Fibroblast of skin of right biceps (primary cell): ENCODE measurements around the gene ENTPD2.
A peak's percentile ranks its signal among the peaks of the same experiment; 100 is the strongest.

ENCODE experiments used
- DNase-seq: peaks from one replicate; pipeline ENCODE4 v3.0.0-alpha.2; 2013

ENTPD2 gene

DNA sequence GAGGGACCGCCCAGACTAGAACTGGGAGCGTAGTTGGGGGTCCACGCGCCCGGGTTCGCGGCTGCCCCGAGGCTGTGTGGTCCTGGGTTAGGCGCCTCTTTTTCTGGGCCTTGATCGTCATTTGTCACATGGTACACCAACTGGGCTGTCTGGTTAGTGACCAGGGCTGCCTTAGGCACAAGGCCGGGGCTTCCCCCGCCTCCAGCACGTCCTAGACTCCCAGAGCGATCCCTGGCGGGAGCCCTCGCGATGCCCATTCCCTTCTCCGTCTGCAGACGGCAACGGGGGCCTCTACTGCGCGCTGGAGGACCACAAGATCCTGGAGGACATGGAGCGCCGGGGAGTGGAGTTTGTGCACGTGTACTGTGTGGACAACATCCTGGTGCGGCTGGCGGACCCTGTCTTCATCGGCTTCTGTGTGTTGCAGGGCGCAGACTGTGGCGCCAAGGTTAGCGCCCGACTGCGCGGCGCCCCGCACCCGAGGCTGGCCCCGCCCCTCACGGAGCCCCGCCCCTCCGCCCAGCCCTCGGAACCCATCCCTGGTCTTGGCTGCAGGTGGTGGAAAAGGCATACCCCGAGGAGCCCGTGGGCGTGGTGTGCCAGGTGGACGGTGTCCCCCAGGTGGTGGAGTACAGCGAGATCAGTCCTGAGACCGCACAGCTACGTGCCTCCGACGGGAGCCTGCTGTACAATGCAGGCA, 25.0 kb upstream of the ENTPD2 start:
- peak; percentile 15 for DNase-seq

DNA sequence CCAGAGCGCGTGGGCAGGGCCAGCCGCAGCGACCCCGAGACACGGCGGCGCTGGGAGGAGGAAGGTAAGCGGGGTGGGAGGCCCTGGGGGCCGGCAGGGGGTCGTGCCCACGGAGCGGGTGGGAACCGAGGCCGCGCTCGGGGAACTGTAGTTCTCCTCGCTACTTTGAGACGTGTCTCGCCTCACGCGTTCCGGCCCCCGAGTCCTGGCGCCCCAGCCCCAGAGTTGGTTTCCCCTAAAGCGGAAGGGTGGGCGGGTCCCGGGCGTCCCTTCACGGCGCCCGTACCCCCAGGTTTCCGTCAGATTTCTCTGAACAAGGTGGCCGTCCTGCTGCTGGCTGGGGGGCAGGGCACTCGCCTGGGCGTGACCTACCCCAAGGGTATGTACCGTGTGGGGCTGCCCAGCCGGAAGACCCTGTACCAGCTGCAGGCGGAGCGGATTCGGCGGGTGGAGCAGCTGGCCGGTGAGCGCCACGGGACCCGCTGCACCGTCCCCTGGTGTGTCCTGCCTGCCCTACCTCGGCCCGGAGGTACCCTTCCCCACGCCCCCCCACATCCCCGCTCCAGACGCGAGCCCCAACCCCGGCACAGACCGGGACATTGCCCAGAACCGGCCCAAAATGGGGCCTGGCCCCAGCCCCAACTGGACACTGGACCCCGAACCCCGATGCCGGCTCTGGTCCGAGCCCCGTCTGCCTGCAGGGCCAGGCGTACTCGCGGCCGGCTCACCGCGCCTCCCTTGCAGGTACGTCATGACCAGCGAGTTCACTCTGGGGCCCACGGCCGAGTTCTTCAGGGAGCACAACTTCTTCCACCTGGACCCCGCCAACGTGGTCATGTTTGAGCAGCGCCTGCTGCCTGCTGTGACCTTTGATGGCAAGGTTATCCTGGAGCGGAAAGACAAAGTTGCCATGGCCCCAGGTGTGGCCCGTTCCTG, 24.2 kb upstream of the ENTPD2 start:
- peak; percentile 5 for DNase-seq

DNA sequence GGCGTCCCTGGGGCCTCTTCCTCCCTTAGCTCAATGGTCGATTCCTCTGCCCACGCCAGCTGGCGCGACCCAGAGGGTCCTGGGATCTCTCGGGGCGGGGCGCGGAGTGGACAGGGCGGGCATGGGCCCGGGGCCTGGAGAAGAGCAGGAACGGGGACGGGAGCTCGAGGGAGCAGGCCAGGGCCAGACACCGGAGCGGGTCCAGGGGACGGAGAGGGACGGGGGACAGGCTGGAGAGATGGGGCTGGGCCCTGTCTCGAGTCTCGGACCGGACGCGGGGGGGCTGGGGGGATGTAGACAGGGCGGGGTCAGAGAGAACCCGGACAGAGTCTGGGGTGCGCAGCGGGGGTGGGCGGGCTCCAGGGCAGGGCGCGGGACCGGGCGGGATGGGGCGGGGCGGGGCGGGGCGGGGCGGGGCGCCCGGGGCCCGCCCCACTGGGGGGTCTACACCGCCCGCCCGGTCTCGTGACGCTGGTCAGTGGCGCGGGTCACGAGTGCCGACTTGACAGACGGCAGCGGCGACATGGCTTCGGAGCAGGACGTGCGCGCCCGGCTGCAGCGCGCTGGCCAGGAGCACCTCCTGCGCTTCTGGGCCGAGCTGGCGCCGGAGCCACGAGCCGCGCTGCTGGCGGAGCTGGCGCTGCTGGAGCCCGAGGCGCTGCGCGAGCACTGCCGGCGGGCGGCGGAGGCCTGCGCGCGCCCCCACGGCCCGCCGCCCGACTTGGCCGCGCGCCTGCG, 23.3 kb upstream of the ENTPD2 start, which contains the start of gene UAP1L1:
TSS of gene UAP1L1 (plus strand) at position 508 of the 738 bp plus-strand sequence. CDS start at position 524, 16 bp downstream.
- peak; percentile 49 for DNase-seq

DNA sequence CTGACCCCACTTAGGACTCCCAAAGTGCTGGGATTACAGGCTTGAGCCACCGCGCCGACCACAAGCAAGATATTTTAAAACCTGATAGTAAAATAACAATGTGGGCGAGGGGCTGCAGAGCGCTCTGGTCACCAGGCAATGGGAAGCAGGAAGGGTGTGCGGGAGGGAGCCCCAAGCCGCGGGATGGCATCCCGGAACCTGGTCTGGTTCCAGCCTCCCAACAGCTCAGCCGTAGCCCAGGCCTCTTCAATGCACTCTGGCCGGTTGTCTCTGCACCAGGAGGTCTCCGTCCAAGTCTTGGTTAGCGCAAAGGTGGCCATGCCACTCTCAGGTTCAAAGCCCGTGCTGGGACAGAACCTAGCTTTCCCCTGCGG, 22.8 kb upstream of the ENTPD2 start:
- DNase-seq, result no peak

DNA sequence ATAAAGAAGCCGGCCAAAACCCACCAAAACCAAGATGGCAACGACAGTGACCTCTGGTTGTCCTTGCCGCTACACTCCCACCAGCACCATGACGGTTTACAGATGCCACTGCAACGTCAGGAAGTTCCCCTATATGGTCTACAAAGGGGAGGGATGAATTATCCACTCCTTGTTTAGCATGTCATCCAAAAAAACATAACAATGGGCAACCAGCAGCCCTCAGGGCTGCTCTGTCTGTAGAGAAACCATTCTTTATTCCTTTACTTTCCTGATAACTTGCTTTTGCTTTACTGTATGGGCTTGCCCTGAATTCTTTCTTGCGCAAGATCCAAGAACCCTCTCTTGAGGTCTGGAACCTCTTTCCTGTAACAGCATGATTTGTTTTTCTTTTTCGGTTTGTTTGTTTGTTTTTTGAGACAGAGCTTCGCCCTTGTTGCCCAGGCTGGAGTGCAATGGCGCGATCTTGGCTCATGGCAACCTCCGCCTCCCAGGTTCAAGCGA, 21.5 kb upstream of the ENTPD2 start:
- no peak for DNase-seq

DNA sequence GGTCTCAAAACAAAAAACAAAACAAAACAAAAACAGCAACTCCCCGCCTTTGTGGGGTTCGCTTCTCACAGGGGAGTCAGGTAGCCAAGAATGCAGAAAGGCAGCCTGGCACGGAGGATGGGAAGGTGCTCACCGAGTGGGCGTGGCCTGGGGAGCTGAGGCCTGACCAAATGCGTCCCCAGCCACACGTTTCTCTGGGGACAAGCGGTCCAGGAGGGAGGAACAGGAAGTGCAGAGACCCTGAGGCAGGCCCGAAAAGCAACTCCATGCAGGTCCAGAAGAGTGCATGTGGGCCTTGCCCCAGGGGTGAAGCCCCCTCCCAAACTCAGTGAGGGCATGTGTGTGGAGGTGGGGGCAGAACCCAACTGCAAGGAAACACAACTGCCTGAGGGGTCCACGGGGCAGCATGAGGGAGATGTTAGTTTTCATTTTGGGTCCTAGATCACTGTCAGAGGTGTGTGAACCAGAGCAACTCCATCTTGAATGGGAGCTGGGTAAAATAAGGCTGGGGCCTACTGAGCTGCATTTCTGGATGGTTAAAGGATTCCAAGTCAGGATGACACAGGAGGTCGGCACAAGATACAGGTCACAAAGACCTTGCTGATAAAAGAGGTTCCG, 20.9 kb upstream of the ENTPD2 start:
- no peak for DNase-seq

DNA sequence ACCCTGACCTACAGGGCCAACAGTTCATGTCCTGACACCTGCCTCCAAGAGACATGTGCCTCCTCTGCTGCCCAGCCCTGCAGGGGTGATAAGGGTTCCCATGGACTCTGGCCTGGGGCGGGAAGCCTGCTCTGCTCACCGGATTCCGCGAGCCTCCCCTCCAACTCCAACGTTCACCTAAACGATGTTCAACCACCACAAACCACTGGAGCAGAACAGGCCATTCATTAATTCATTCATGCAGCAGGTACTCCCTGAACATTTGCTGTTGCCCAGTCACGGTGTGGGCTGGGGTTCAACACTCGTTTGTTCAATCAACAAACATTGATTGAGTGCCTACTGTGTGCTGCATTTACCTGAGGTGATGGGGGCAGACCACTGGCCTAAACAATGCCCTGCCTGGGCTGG, 20.1 kb upstream of the ENTPD2 start:
- no peak for DNase-seq

DNA sequence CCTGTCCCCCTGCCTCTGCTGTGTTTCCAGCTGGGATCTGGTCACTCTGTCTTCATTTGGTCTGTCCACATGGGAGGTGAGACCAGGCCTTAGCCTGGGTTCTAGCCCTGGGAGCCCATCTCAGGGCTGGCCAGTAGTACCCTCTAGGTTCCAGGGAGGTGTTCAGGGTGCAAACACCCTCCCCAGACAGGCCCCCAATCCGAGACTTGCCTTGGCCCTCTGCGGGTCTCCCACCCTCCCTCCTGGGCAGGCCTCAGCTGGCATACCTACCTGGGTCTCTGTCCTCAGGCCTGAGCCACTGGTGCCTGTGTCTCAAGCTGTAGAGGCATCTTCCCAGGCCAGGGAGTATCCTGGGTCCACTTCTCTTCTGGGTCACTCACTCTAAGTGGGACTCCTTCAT, 17.4 kb upstream of the ENTPD2 start:
- DNase-seq, result no peak

DNA sequence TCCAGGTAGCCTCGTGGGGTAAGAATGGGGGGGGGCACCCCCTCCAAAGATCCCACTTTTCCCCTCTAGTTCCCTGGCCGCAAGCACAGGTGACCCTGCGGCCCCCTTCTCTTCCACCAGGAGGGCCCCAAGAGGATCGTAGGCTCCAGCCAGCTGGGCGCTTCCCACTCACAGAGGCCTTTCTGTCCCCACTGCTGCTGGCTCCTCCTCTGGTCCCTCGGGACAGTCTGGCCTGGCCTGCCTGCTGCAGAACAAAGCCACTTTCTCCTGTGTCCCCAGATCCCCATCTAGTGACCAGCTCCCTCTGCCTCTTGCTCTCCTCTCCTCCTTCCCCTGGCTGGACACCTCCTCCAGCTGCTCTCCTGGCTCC, 17.0 kb upstream of the ENTPD2 start:
- DNase-seq, result peak; percentile 5

DNA sequence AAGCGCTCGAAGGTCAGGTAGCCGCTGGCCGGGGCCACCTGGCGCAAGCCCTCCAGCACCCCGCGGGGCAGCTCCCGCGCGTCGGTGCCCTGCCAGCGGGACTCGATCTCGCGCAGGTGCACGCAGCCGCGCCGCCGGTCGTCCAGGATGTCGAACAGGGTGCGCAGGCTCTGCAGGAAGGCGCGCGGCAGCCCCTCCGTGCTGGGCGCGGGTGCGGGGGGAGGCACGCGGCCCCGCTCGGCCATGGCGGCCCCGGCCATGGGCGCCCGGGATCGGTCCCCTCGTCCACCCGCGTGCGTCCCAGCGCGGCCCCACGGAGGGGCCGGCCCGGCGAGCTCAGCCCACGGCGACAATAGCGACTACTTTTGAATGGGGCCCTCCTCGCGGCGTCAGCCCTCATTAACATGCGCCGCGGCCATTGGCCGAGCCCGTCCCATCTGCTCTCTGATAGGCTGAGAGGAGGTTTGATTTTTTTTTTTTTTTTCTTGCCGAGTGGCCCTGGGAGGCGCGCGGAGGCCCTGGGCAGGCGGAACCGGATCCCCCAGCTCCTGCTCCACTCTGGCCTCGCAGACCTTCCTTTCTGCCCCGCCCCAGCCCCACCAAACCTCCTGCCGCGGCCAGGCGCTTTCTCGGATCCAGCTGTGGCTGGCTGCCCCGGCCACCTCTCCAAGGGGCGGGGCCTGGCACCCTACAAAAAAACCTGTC, 16.5 kb upstream of the ENTPD2 start, which contains the start of gene SAPCD2:
TSS of gene SAPCD2 (minus strand) at position 357 of the 705 bp plus-strand sequence. CDS start at position 260, 97 bp downstream.
- peak; percentile 86 for DNase-seq

DNA sequence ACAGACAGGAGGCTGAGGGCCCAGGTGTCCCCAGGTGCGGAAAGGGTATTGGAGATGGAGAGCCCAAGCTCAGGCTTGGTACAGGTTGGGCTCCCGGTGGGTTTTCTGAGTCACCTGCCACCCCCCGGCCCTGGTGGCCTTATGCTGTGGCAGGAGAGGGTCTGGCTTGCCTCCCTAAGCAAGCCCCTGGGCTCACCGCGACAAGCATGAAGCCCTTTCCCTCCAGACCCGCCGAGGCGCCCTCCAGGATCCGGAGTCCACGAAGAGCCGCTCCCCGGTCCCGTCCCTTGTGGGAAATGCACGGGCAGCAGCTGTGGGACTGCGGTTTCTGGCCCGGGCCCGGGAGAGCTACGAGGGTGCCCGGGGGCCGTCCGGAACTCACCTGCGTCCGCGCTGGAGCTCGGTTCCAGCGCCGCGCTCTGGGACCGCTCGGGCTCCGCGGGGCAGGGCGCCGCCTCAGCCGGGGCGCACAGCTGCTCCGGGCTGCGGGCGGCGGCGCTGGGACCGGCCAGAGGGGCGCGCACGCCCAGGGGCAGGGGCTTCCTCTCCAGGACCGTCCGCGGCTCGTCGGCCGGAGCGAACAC, 15.7 kb upstream of the ENTPD2 start:
- no peak for DNase-seq

DNA sequence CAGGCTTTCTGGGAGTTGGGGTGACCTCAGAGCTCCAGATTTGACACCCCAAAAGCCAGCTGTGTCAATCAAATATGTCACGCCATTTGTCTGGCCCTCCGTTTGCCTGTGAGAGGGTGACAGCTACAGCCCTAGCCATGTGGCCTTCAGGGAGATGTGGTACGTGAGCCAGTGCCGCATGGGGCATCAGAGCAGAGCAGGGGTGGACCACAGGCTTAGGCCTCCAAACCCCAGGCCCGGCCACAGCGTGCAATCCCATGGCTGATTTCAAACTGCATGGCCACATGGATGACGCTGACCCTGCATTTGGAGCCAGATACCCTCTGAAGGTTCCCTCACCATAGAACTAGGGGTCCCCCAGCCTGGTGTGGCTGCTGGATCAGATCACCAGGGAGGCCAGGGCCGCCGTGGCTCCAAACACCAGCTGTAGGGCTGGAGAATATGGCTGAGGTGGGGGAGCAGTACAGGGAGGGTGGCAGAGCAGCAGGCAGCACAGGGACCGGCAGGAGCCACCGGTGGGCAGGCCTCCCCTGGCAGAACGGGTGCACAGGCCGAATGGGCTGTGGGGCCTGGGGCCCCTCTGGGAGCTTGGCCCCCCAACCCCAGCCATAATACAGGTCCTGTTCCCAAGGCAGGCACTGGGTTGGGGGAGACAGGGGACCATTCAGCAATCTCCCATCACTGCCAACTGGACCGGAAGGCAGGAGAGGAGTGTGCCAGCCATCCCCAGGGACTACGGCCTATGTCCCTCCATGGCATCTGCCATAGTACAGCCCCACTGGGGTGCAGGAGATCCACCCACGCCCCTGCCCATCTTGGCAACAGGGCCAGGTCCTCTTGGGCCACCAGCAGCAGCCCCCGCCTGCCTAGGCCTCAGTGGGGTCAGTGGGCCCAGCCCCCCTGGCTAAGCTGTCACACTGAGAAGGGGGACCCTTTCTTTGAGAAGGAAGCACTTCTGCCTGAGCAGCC, 15.0 kb upstream of the ENTPD2 start:
- DNase-seq, result no peak

DNA sequence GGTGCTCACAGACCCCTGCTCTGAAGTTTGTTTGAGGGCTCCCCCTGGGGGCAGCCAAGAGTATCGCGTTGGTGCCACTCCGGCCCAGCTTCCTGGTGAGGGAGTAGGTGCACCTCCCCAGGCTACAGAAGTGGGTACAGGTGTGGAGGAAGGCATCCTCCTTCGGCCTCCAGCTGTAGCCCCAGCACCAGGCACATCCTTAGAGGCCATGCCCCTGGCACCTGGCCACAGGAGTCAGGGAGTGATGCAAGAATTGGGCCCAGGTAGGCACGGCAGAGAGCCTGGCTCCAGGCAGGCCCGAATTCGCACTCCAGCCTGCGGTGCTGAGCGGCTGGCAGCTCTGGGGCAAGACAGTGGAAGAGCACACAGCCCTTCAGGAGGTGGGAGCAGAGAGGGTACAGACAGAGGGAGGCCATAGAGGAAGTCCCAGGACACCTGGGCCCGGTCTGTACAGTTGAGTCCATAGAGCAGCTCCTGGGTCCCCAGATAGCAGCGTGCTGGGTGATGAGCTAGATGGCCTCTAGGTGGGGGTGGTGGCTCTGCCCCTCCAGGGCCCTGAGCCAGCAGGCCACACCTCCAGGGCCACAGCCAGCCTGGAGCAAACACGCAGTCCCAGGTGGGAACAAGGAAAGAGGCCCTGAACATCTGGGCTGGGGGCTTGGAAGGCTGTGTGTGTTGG, 14.1 kb upstream of the ENTPD2 start:
- peak; percentile 74 for DNase-seq

DNA sequence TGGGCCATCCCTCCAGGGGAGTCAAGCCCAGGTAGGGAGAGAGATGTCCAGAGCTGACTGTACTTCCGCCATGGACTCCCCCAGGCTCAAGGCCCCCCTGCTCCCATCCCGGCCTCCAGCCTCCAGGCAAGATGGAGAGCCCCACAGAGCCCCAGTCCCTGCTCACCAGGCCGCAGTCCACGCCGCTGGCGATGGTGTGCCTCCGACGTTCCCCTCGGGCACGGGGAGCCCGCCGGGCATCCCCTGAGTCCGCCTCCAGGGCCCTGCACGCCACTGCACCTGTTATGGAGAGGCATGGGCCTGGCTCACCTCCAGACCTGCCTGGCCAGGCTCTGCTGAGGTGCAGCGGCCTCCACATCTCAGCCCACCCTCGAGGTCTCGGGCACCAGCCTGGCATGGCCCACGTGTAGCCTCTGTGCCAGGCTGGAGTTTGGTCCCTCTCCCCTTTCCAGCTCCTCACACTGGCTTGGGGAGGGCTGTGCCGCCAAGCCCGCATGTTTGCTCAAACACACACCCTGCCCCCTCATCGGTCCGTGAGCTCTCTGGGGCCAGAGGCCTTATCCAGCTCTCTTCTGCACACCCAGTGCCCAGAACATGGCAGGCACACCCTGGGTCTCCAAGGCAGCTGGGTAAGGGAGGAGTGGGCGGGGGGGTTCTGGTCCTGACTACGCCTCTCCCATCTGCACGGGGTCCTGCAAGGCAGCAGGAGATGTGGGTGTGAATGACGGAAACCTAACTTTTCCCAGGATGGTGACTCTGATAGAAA, 12.4 kb upstream of the ENTPD2 start:
- no peak for DNase-seq

DNA sequence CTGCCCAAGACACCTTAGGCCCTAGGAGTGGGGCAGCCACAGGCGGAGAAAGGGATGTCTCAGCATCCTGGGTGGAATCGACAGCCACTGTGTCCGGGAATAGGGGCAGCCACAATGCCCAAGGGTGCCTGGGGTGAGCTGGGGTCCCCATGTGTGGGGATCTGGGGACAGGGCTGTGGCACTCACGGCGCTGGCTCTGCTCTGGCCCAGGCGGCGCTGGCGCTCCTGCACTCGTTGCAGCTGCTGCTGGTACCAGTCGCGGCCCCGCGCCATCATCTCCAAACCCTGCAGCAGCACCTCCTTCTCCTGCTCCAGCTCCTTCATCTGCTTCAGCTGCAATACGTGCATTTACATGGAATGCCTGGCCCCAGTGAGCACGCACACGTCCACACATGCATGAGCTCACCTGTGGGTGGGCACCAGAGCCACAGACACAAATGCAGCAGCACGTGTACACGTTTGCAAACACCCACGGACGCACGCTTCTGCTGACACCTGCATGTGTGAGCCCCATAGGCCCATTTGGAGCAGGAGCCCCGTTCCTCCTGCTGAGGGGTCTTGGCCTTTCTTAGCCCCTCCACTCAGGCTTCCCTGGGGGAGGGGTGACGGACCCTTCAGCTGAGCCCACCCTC, 11.6 kb upstream of the ENTPD2 start:
- DNase-seq, result no peak

DNA sequence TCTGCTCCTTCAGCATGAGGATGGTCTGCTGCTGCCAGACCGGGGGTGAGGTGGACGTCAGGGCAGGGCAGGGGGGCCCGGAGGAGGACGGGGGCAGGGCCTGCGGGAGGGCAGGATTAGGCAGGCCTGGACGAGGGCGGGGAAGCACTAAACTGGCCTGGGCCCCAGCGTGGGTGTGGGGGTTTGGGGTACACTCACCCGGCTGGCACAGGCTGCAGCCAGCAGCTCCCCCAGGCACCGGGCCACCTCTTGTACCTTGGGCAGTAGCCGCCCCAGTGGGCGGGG, 11.0 kb upstream of the ENTPD2 start:
- DNase-seq, result no peak

DNA sequence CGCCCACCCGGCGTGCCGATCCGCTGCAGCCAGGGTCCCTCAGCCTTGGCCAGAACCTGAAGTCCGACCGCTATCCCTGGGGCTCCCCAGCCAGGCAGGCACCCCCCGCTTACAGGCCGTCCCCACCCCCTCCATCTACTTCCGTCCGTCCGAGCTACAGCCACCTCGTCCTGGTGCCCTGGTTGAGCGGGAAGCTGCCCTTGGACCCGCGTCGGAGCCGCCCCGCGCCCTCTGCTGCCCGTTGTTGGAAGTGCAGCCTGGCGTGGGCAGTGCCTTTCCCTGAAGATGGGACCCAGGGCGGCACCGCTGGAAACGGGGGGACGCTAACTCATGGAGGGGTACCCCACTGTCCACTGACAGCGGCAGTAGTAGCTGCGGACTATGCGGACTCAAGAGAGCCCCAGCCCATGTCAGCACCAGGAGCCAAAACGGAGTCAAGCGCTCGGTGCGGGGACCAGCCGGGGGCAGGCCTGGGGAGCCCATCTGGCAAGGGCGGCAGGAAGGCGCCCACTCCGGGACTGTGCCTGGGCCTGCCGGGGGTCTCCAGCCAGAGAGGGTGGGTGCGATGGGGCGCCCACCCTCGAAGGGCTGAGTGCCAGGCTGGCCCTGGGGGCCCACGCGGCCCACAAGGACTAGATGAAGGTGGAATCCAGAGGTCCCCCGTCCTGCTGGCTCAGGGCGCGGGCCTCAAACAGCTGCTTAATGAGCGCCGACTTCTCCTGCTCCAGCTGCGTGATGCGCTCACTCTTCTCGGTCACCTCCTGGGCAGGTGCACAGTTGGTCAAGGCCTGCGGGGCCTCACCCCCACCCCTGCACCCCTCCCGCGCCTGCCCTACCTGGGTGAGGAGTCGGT, 10.4 kb upstream of the ENTPD2 start:
- peak; percentile 30 for DNase-seq
